ENCODE measurements around the gene TRPV6.
A peak's percentile ranks its signal among the peaks of the same experiment; 100 is the strongest.

The TRPV6 gene

GRCh38 chr7:142855756-142856564 is 29.6 kb downstream of the TRPV6 start:
- in situ Hi-C loops (cut with MboI; ENCODE audit: low sequenced_read_pairs): loop anchor here (10.0 kb wide), 2 partner anchors 149 to 359 kb away; no protein-coding TSS in a partner anchor

GRCh38 chr7:142855114-142855743 is 30.3 kb downstream of the TRPV6 start:
- DNase-seq (ENCODE audit: low spot score in 2 of 2): no peak
- H3K4me3 ChIP-seq: peak overlapping the region; percentile 42
- H3K4me1 ChIP-seq: no peaks in the 10 kb centered on the region
- H3K27me3 ChIP-seq (ENCODE audit: low read depth): peaks cover 5% of the 10 kb centered on the region
- in situ Hi-C loops (cut with MboI; ENCODE audit: low sequenced_read_pairs): loop anchor here (10.0 kb wide), 2 partner anchors 150 to 360 kb away; no protein-coding TSS in a partner anchor
- H3K36me3 ChIP-seq (replicated peaks): no peaks in the 10 kb centered on the region
- no peaks in the 10 kb centered on the region for H3K9me3 ChIP-seq

More at GRCh38 chr7:142855756-142856564, 29.6 kb downstream of the TRPV6 start:
- Histone ChIP-seq H3K4me3 (no peak overlapping the region; the same call in 1 of the 2 replicates), H3K4me1 (no peaks in the 10 kb centered on the region), H3K9me3 (no peaks in the 10 kb centered on the region; the same call in 1 of the 2 replicates), H3K36me3 (replicated peaks) (no peaks in the 10 kb centered on the region), H3K27me3 (ENCODE audit: low read depth) (peaks cover 5% of the 10 kb centered on the region)
- no peak for DNase-seq (ENCODE audit: low spot score in 2 of 2)

DNA sequence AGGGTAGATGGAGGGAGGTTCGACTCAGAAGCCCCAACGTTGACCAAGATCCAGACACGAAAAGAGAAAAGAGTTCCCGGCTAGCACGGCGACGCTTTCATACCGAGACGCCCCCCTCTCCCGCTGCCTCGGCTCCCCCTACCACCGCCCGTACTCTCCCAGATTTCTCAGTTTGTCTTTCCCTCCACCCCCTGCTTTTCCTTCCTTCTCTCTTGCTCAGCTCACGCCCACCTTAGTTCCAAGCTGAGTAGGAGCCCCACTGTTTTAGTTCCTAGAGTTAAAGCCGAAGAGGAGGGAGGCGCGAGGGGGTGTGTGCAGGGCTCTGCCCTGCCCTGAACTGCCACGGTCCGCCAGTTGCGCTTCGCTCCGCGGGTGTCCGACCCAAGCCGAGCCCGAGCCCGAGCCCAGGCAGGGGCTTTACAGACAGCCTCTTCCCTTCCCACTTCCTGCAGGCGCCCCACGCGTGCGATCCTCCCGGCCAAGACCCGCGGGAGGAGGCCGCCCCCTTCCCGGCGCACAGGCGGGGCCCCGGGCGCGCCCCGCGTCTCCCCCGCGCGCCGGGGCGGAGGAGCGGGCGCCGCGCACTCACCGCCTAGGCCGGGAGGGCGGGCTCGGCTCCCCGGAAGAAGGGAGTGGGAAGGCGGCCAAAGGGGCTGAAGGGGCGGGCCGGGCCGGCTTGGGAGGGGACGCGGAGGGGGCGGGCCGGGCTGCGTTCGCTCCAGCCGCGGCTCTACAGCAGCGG is 31.0 kb downstream of the TRPV6 start, which contains the start of gene EPHB6:
EPHB6 (plus strand) TSS at position 705 of the 742 bp plus-strand sequence. CDS start 8,152 bp downstream, outside the sequence.
- in situ Hi-C loops (cut with MboI; ENCODE audit: low sequenced_read_pairs): loop anchor here (10.0 kb wide), 2 partner anchors 150 to 360 kb away; no protein-coding TSS in a partner anchor
- Histone ChIP-seq H3K4me1 (no peaks in the 10 kb centered on the region), H3K9me3 (no peaks in the 10 kb centered on the region), H3K36me3 (replicated peaks) (no peaks in the 10 kb centered on the region), H3K4me3 (peak within 1 kb of the TSS; percentile 42), H3K27me3 (ENCODE audit: low read depth) (peaks cover 5% of the 10 kb centered on the region)
- peak; percentile 40 to 83 for DNase-seq (ENCODE audit: low spot score in 2 of 2)

DNA sequence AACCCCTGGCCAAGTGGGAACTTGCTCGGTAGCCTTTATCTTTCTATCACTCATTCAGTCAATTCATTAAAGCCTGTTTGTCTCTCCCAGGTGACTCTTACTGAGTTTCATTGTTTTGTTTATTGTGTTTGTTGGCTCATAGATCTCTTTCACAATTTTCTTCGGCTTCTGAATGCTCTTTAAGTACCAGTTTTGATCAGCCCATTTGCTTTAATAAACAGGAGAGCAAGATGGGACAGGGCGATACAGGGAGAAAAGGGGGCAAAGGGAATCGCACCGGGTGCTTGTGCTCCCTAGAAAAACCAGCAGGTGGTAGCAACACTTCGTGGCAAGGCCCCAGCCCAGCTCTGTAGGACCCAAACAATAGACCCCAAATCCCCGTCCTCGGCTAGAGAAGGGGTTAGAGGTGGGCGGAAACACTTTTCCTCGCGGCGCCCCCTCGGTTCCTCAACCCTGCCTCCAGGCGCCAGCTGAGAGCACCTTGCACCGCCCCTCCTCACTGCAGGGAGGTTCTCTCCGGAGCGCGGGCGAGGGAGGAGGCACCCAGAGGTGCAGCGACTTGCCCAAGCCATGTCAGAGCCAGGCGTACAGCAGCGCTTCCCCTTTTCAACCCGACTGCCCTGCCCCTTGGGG is 31.7 kb downstream of the TRPV6 start:
- DNase-seq (ENCODE audit: low spot score in 2 of 2): peak; percentile 76 to 81

DNA sequence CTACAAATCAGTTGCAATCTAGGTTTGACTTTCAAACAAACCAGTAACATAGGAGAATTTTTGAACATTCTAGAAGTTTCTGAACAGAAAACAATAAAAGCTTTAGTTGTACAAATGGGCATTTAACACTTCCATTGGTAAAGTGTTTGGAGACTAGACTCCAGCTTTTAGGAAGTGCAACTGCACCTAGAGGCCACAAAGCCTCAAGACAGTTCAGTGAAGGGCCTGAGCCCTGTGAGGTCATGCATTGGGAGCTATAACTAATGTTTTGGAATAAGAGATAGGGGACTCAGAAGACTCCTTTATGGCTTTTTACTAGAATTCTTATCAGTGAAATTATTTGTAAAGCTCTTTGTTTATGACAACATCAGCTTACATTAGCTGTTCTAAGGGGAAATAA is 33.6 kb downstream of the TRPV6 start:
- no peak for DNase-seq (ENCODE audit: low spot score in 2 of 2)
- peaks cover 12% of the 10 kb centered on the region for H3K27me3 ChIP-seq (ENCODE audit: low read depth)
- H3K9me3 ChIP-seq: no peaks in the 10 kb centered on the region
- in situ Hi-C loops (cut with MboI; ENCODE audit: low sequenced_read_pairs): loop anchor here (10.0 kb wide), 2 partner anchors 153 to 363 kb away; no protein-coding TSS in a partner anchor
- H3K4me3 ChIP-seq: no peak overlapping the region
- no peaks in the 10 kb centered on the region for H3K4me1 ChIP-seq
- no peaks in the 10 kb centered on the region for H3K36me3 ChIP-seq (replicated peaks)

More for the DNA sequence above, 31.7 kb downstream of the TRPV6 start:
- Histone ChIP-seq H3K4me3 (peak overlapping the region; percentile 42), H3K4me1 (no peaks in the 10 kb centered on the region), H3K27me3 (ENCODE audit: low read depth) (peaks cover 8% of the 10 kb centered on the region), H3K36me3 (replicated peaks) (no peaks in the 10 kb centered on the region), H3K9me3 (no peaks in the 10 kb centered on the region)
- in situ Hi-C loops (cut with MboI; ENCODE audit: low sequenced_read_pairs): loop anchor here (10.0 kb wide), 2 partner anchors 151 to 361 kb away; no protein-coding TSS in a partner anchor

DNA sequence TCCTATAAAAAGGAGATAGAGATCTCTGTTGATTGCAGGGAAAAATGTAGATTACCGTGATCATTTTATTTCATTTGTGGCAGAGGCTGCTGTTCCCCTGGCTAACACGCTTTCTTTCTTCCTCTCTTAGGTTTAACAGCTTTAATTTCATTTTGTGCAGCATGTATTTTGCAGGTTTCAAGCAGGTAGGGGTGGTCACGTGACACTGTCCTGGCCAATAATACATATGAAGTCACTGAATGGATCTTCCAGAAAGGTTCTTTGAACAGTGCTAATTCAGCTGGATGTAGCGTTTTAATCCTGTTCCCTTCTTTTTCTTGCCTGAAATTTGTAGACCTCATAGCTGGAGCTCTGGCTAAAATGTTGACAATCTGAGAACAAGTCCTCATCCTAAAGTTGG is 34.3 kb downstream of the TRPV6 start:
- DNase-seq (ENCODE audit: low spot score in 2 of 2): no peak
- Histone ChIP-seq H3K36me3 (replicated peaks) (no peaks in the 10 kb centered on the region), H3K4me1 (no peaks in the 10 kb centered on the region), H3K9me3 (no peaks in the 10 kb centered on the region), H3K4me3 (no peak overlapping the region), H3K27me3 (ENCODE audit: low read depth) (peaks cover 15% of the 10 kb centered on the region)
- in situ Hi-C loops (cut with MboI; ENCODE audit: low sequenced_read_pairs): loop anchor here (10.0 kb wide), 2 partner anchors 154 to 364 kb away; no protein-coding TSS in a partner anchor

DNA sequence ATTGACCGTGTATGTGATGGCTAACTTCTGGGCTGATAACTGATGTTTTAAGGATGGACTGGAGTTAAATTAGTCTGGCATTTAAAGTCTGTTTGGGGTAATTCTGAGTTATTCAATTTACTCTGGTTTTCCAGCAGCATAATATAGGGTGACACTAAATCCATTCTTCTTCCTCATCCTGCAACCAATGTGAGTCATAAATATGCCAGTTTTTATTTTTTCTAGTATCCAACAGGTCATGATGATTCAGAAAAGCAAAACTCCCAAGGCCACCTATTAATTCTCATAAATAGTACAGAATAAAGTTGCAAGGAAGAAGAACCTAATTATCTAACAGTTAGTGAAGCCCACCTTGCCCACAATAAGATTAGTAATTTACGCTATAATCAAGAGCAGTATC is 38.2 kb downstream of the TRPV6 start:
- no peaks in the 10 kb centered on the region for H3K36me3 ChIP-seq (replicated peaks)
- H3K27me3 ChIP-seq (ENCODE audit: low read depth): peaks cover 22% of the 10 kb centered on the region
- no peak overlapping the region for H3K4me3 ChIP-seq
- H3K4me1 ChIP-seq: no peaks in the 10 kb centered on the region
- H3K9me3 ChIP-seq: no peaks in the 10 kb centered on the region
- no peak for DNase-seq (ENCODE audit: low spot score in 2 of 2)
- in situ Hi-C loops (cut with MboI; ENCODE audit: low sequenced_read_pairs): no loop called here

GRCh38 chr7:142842251-142842766 is 43.2 kb downstream of the TRPV6 start:
- Histone ChIP-seq H3K27me3 (ENCODE audit: low read depth) (peaks cover 10% of the 10 kb centered on the region; the same call in 1 of the 2 replicates), H3K36me3 (replicated peaks) (no peaks in the 10 kb centered on the region), H3K4me3 (no peak overlapping the region), H3K4me1 (no peaks in the 10 kb centered on the region), H3K9me3 (no peaks in the 10 kb centered on the region)
- DNase-seq (ENCODE audit: low spot score in 2 of 2): no peak
- in situ Hi-C loops (cut with MboI; ENCODE audit: low sequenced_read_pairs): no loop called here

DNA sequence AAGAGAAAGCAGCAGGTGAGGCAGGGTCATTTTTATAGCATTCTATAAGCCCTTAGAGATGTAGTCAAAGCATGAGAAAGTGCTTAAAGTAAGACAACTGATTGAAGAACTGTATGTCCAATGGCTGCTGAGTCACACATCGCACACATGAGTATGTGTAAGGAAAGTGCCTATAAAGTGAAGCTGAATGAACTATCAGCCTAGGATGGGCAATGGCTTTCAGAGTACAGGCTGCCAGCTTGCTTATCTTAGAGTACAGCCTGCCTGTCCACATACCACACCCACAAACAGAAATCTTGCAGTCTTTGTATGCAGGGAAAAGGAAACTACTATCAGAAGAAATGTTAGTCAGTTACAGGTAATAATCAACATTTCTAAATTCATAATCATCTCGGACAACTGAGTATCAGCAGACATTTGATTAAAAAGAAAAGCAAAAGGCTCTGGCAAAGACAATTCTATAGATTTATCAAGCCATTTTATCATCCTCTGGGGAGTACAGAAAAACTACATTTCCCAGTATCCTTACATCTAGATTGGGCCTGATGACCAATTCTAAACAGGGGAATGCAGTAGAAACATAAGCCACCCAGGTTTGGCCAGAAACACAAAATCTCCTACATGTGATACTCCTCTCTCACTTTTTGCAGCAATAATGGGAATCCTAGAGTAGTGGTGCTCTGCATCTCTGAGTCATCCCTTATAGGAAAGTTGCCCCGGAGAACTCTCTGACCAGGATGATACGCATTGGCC is 46.9 kb downstream of the TRPV6 start:
- H3K27me3 ChIP-seq (ENCODE audit: low read depth): 0 out of 2 replicates have a peak, but pooled peaks cover 1% of the 10 kb centered on the region
- H3K4me3 ChIP-seq: no peak overlapping the region
- H3K4me1 ChIP-seq: no peaks in the 10 kb centered on the region
- in situ Hi-C loops (cut with MboI; ENCODE audit: low sequenced_read_pairs): no loop called here
- H3K9me3 ChIP-seq: no peaks in the 10 kb centered on the region
- no peak for DNase-seq (ENCODE audit: low spot score in 2 of 2)
- no peaks in the 10 kb centered on the region for H3K36me3 ChIP-seq (replicated peaks)

GRCh38 chr7:142836426-142836825 is 49.1 kb downstream of the TRPV6 start:
- Histone ChIP-seq H3K4me3 (no peak overlapping the region), H3K36me3 (replicated peaks) (no peaks in the 10 kb centered on the region), H3K4me1 (no peaks in the 10 kb centered on the region), H3K27me3 (ENCODE audit: low read depth) (no peaks in the 10 kb centered on the region), H3K9me3 (no peaks in the 10 kb centered on the region)
- no peak for DNase-seq (ENCODE audit: low spot score in 2 of 2)
- in situ Hi-C loops (cut with MboI; ENCODE audit: low sequenced_read_pairs): no loop called here

GRCh38 chr7:142835487-142835886 is 50.1 kb downstream of the TRPV6 start:
- in situ Hi-C loops (cut with MboI; ENCODE audit: low sequenced_read_pairs): no loop called here
- H3K4me3 ChIP-seq: no peak overlapping the region
- no peaks in the 10 kb centered on the region for H3K9me3 ChIP-seq

More at GRCh38 chr7:142835487-142835886, 50.1 kb downstream of the TRPV6 start:
- H3K36me3 ChIP-seq (replicated peaks): no peaks in the 10 kb centered on the region
- no peaks in the 10 kb centered on the region for H3K4me1 ChIP-seq
- H3K27me3 ChIP-seq (ENCODE audit: low read depth): no peaks in the 10 kb centered on the region
- no peak for DNase-seq (ENCODE audit: low spot score in 2 of 2)

All from HAP-1 (cell line).